H1 (cell line): Measurements from ENCODE around the gene FIP1L1. TPM values are rescaled to one million over a fixed set of nuclear protein-coding genes. Genes with fewer than 3 reads are reported as not detected.

Source experiments
- CTCF ChIA-PET: fragments of 300-600 bp; sonication (Branson Sonifier 250); formaldehyde crosslinking; loops from one replicate; lab custom pipeline; 2021; ENCODE audit not compliant: partially characterized antibody; lab: Charles Lee
- POLR2A ChIA-PET: fragments of 300-600 bp; sonication (Branson Sonifier 250); formaldehyde crosslinking; loops from one replicate; lab custom pipeline; 2021; ENCODE audit warnings: inconsistent platforms; ENCODE audit not compliant: partially characterized antibody; lab: Charles Lee
- DNase-seq, 2 experiments: peaks; one replicate each; pipeline versions ENCODE4 v3.0.0 to v3.0.0-alpha.2; 2010 to 2022; ENCODE audit warnings: low spot score in 2 of 2, low read depth in 1 of 2, mixed read lengths in 1 of 2
- FAIRE-seq: peaks from 2 replicates; lab custom pipeline; 2011; peaks lifted over from hg19 to GRCh38; lab: Jason Lieb, UNC
- H2AFZ ChIP-seq: 2 replicates; pipeline ENCODE4 v1.8.1; 2012; ENCODE audit warnings: low read length, inconsistent platforms
- H2AK5ac ChIP-seq: 2 replicates; pipeline ENCODE4 v1.6.1; 2013; ENCODE audit warnings: low read depth, low read length
- H2BK120ac ChIP-seq: replicated peaks from 2 replicates; pipeline ENCODE3; 2013; ENCODE audit warnings: low read depth, low read length, inconsistent platforms
- H2BK12ac ChIP-seq: 2 replicates; pipeline ENCODE4 v1.6.1; 2013; ENCODE audit warnings: low read depth, low read length
- H2BK15ac ChIP-seq: 2 replicates; pipeline ENCODE4 v1.6.1; 2013; ENCODE audit warnings: low read length
- H2BK20ac ChIP-seq: 2 replicates; pipeline ENCODE4 v1.6.1; 2013; ENCODE audit warnings: low read length
- H2BK5ac ChIP-seq: 2 replicates; pipeline ENCODE4 v1.6.1; 2013; ENCODE audit warnings: low read depth, low read length
- H3K14ac ChIP-seq: 2 replicates; pipeline ENCODE4 v1.6.1; 2013; ENCODE audit warnings: inconsistent platforms; ENCODE audit not compliant: insufficient read length
- H3K18ac ChIP-seq: 2 replicates; pipeline ENCODE4 v1.6.1; 2013; ENCODE audit warnings: low read length; ENCODE audit errors: extremely low read depth
- H3K23ac ChIP-seq: 2 replicates; pipeline ENCODE4 v1.6.1; 2013; ENCODE audit warnings: inconsistent platforms; ENCODE audit not compliant: insufficient read length
- H3K23me2 ChIP-seq: 2 replicates; pipeline ENCODE4 v1.6.1; 2013; ENCODE audit warnings: low read depth, low read length
- H3K27ac ChIP-seq: 2 replicates; pipeline ENCODE4 v1.6.1; 2011; ENCODE audit warnings: low read depth, low read length, inconsistent platforms
- H3K27me3 ChIP-seq, 4 experiments: replicated peaks in 1 of 4; 1 replicate in 1 of 4; 2 replicates in 3 of 4; pipeline versions ENCODE4 v1.6.1 to v1.8.1; 2011 to 2013; ENCODE audit warnings: low read length in 3 of 4, mild to moderate bottlenecking in 3 of 4, inconsistent platforms in 2 of 4, mixed read lengths in 2 of 4, moderate library complexity in 1 of 4; ENCODE audit not compliant: control insufficient read depth in 3 of 4, insufficient read depth in 3 of 4; ENCODE audit errors: extremely low read depth in 1 of 4
- H3K36me3 ChIP-seq, 4 experiments: 2 replicates each; pipeline versions ENCODE4 v1.6.1 to v1.8.1; 2011 to 2013; ENCODE audit warnings: mild to moderate bottlenecking in 4 of 4, low read length in 3 of 4, moderate library complexity in 2 of 4, control low read depth in 1 of 4, inconsistent platforms in 1 of 4; ENCODE audit not compliant: insufficient read depth in 4 of 4, control insufficient read depth in 2 of 4
- H3K4ac ChIP-seq: replicated peaks from 2 replicates; pipeline ENCODE3; 2013; ENCODE audit warnings: low read length, low read depth, mixed read lengths, inconsistent platforms; ENCODE audit not compliant: insufficient read length
- H3K4me1 ChIP-seq, 4 experiments: replicated peaks in 1 of 4; 1 replicate in 1 of 4; 2 replicates in 3 of 4; pipeline versions ENCODE4 v1.6.1 to v1.8.1; 2011 to 2013; ENCODE audit warnings: low read length in 3 of 4, inconsistent platforms in 2 of 4, mixed read lengths in 1 of 4; ENCODE audit not compliant: insufficient read depth in 4 of 4, control insufficient read depth in 3 of 4
- H3K4me2 ChIP-seq, 2 experiments: 2 replicates each; pipeline versions ENCODE4 v1.6.1 to v1.8.1; 2011 to 2013; ENCODE audit warnings: low read depth in 2 of 2, low read length in 2 of 2, control low read depth in 1 of 2, inconsistent platforms in 1 of 2, mild to moderate bottlenecking in 1 of 2; ENCODE audit not compliant: insufficient read depth in 1 of 2
- H3K4me3 ChIP-seq, 4 experiments: fragments of 200-600, 300-600 bp in 1 of 4; sonication (generic), shearing (Covaris generic), sonication (Bioruptor Twin) in 1 of 4; 2 replicates each; pipeline versions ENCODE4 v1.5.1 to v1.8.1; 2011 to 2016; ENCODE audit warnings: low read length in 4 of 4, low read depth in 3 of 4, control low read depth in 2 of 4, inconsistent platforms in 2 of 4, mild to moderate bottlenecking in 2 of 4, mixed read lengths in 1 of 4, moderate library complexity in 1 of 4; ENCODE audit not compliant: insufficient read depth in 2 of 4; ENCODE audit errors: extremely low read depth in 1 of 4
- H3K56ac ChIP-seq: replicated peaks from 2 replicates; pipeline ENCODE3; 2013; ENCODE audit warnings: low read depth, mild to moderate bottlenecking, mixed read lengths, low read length, inconsistent platforms; ENCODE audit not compliant: insufficient read length
- H3K79me1 ChIP-seq: 2 replicates; pipeline ENCODE4 v1.6.1; 2013; ENCODE audit warnings: low read depth, low read length, control low read depth
- H3K79me2 ChIP-seq, 2 experiments: 2 replicates each; pipeline versions ENCODE4 v1.6.1 to v1.8.1; 2012 to 2013; ENCODE audit warnings: low read length in 2 of 2, mild to moderate bottlenecking in 2 of 2, inconsistent platforms in 1 of 2; ENCODE audit not compliant: insufficient read depth in 2 of 2, control insufficient read depth in 1 of 2
- H3K9ac ChIP-seq, 4 experiments: replicated peaks in 1 of 4; 1 replicate in 1 of 4; 2 replicates in 3 of 4; pipeline versions ENCODE4 v1.6.1 to v1.8.1; 2011 to 2013; ENCODE audit warnings: low read depth in 3 of 4, low read length in 3 of 4, control low read depth in 2 of 4, mild to moderate bottlenecking in 2 of 4, moderate library complexity in 2 of 4, inconsistent platforms in 1 of 4; ENCODE audit errors: extremely low read depth in 1 of 4
- H3K9me3 ChIP-seq, 2 experiments: 2 replicates each; pipeline versions ENCODE4 v1.6.1 to v1.8.1; 2012 to 2013; ENCODE audit warnings: mild to moderate bottlenecking in 2 of 2, moderate library complexity in 2 of 2, control low read depth in 1 of 2, inconsistent platforms in 1 of 2, low read depth in 1 of 2, low read length in 1 of 2, mixed read lengths in 1 of 2; ENCODE audit not compliant: insufficient read depth in 2 of 2
- H4K20me1 ChIP-seq, 2 experiments: replicated peaks in 1 of 2; 2 replicates each; pipeline versions ENCODE3 to v1.8.1; 2011 to 2013; ENCODE audit warnings: inconsistent platforms in 2 of 2, low read length in 2 of 2, mild to moderate bottlenecking in 1 of 2; ENCODE audit not compliant: insufficient read depth in 2 of 2, control insufficient read depth in 1 of 2
- H4K5ac ChIP-seq: 2 replicates; pipeline ENCODE4 v1.6.1; 2013; ENCODE audit warnings: low read length, low read depth, mixed read lengths, inconsistent platforms; ENCODE audit not compliant: insufficient read length
- H4K8ac ChIP-seq: 2 replicates; pipeline ENCODE4 v1.8.0; 2013; ENCODE audit warnings: mild to moderate bottlenecking, moderate library complexity, low read length, inconsistent platforms; ENCODE audit not compliant: insufficient read depth; ENCODE audit errors: extremely low read depth
- H4K91ac ChIP-seq: replicated peaks from 2 replicates; pipeline ENCODE3; 2013; ENCODE audit warnings: low read length, mixed read lengths, inconsistent platforms; ENCODE audit not compliant: insufficient read length
- ASH2L ChIP-seq: fragments of 200-600, 300-600 bp; sonication (generic); IDR thresholded peaks from one replicate; pipeline ENCODE4 v1.7.1; 2017; ENCODE audit warnings: low read length
- BACH1 ChIP-seq: IDR thresholded peaks from 2 replicates; pipeline ENCODE4 v1.6.1; 2012; ENCODE audit warnings: low read length, improper control_type of control experiment
- CHD1 ChIP-seq: IDR thresholded peaks from 2 replicates; pipeline ENCODE4 v1.6.1; 2012; ENCODE audit warnings: low read depth, low read length, improper control_type of control experiment
- CTBP2 ChIP-seq: IDR thresholded peaks from 2 replicates; pipeline ENCODE4 v1.7.0; 2011; ENCODE audit warnings: borderline replicate concordance, mild to moderate bottlenecking, moderate library complexity, mixed read lengths, low read length; ENCODE audit not compliant: insufficient read depth, insufficient read length
- EZH2 ChIP-seq: fragments of 200-600 bp; sonication (generic); IDR thresholded peaks from 2 replicates; pipeline ENCODE4 v1.7.1; 2012; ENCODE audit warnings: low read depth, mild to moderate bottlenecking, moderate library complexity, low read length, inconsistent platforms; ENCODE audit not compliant: severe bottlenecking
- FOSL1 ChIP-seq: IDR thresholded peaks from 2 replicates; pipeline ENCODE4 v1.6.1; 2011; ENCODE audit warnings: mild to moderate bottlenecking, low read depth, low read length, moderate library complexity; ENCODE audit not compliant: insufficient read depth
- GABPA ChIP-seq: IDR thresholded peaks from 2 replicates; pipeline ENCODE4 v1.6.1; 2011; ENCODE audit warnings: mild to moderate bottlenecking, low read length, moderate library complexity, borderline replicate concordance; ENCODE audit not compliant: insufficient read depth
- HDAC6 ChIP-seq: IDR thresholded peaks from one replicate; pipeline ENCODE4 v1.7.1; 2012; ENCODE audit warnings: low read depth, mild to moderate bottlenecking, inconsistent platforms, low read length, moderate library complexity
- PHF8 ChIP-seq: fragments of 200-600 bp; sonication (generic); conservative IDR thresholded peaks from 2 replicates; pipeline ENCODE4 v1.7.1; 2012; ENCODE audit warnings: low read depth, mild to moderate bottlenecking, inconsistent platforms, low read length, moderate library complexity
- SIN3A ChIP-seq, 2 experiments: IDR thresholded peaks in 1 of 2; conservative IDR thresholded peaks in 1 of 2; 2 replicates each; pipeline ENCODE4 v1.6.1; 2011 to 2012; ENCODE audit warnings: low read length in 2 of 2, improper control_type of control experiment in 1 of 2, low read depth in 1 of 2, mild to moderate bottlenecking in 1 of 2
- SIX5 ChIP-seq: IDR thresholded peaks from 2 replicates; pipeline ENCODE4 v1.6.1; 2011; ENCODE audit warnings: mild to moderate bottlenecking, low read depth, low read length
- SP4 ChIP-seq: IDR thresholded peaks from 2 replicates; pipeline ENCODE4 v1.6.1; 2012; ENCODE audit warnings: low read length, inconsistent platforms
- SUZ12 ChIP-seq: fragments of 200-600 bp; sonication (generic); IDR thresholded peaks from 2 replicates; pipeline ENCODE4 v1.6.1; 2012; ENCODE audit warnings: mild to moderate bottlenecking, inconsistent platforms, low read length, moderate library complexity, mixed read lengths
- TCF12 ChIP-seq: IDR thresholded peaks from 2 replicates; pipeline ENCODE4 v1.6.1; 2011; ENCODE audit warnings: low read depth, mild to moderate bottlenecking, low read length
- ZNF274 ChIP-seq: IDR thresholded peaks from 2 replicates; pipeline ENCODE4 v1.7.0; 2012; ENCODE audit warnings: low read length, borderline replicate concordance; ENCODE audit errors: extremely low read depth
- WGBS, 2 experiments: shearing (Covaris generic) in 1 of 2; methylation state at CpG; one replicate each; pipeline versions ENCODE4 v1.1.6 to v1.1.7; 2013 to 2015; ENCODE audit warnings: low lambda C conversion rate in 2 of 2, mixed read lengths in 2 of 2, inconsistent platforms in 1 of 2, low coverage in 1 of 2, missing lambda C conversion rate in 1 of 2; ENCODE audit not compliant: insufficient replicate concordance in 2 of 2, insufficient coverage in 1 of 2, insufficient read length in 1 of 2; ENCODE audit errors: extremely low coverage in 1 of 2, missing lambda C conversion rate in 1 of 2; 5-methylcytosine and 5-hydroxymethylcytosine counted together
- polyA plus RNA-seq, 7 experiments: library from polyadenylated mRNA; depleted of rRNA in 3 of 7; stranded (reverse) in 5 of 7; unstranded in 2 of 7; fragments of >200 nt in 5 of 7; fragments of 200-250 nt in 2 of 7; gene quantifications; 1 replicate in 5 of 7; 2 replicates in 1 of 7; 4 replicates in 1 of 7; pipeline versions ENCODE4 v1.2.1 to v1.2.3, GENCODE V29; 2011 to 2013; ENCODE audit warnings: missing spikeins in 2 of 7, mixed read lengths in 2 of 7
- total RNA-seq: library from RNA; stranded (reverse); fragmentation: NEBNext Ultra II Directional; extraction: Animal tissue kit (Norgen Biotek cat#: 25700); gene quantifications from 2 replicates; pipeline ENCODE4 v1.2.1, GENCODE V29; 2021

The FIP1L1 gene
- total and polyA plus RNA-seq, 2 of the 8 experiments (the other 6 are each of a cell fraction or from before 2014, with no cell fraction given) = 19.5 to 53.7 TPM

DNA sequence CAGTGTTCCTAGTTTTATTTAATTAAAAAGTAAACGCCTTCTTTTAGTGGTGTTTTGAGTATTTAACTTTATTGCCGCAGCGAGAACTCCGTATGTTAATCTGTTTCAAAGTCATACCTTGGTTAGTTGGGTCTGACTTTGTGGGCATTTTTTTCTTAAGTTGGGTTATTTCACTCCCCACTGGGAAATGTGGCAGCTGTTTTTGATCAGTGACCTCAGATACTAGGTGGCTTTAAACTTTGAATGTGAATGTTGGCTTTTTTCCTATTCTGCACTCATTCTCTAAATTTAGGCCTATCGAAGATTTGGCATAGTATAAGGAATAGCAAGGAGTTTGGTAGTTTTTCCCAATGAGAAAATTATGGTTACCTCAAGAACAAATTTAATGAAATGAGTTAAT, 85.9 kb downstream of the FIP1L1 start:
- no peak overlapping the region for H3K14ac ChIP-seq
- no peak for TF ChIP-seq ASH2L
- no peak for TF ChIP-seq HDAC6
- no peak for TF ChIP-seq SIX5
- TF ChIP-seq BACH1 = no peak
- no peak for TF ChIP-seq GABPA
- no peak for TF ChIP-seq FOSL1
- no peak for TF ChIP-seq SIN3A (conservative IDR thresholded peaks at IDR 0.05 in 1 of 2, IDR thresholded peaks at IDR 0.05 in 1 of 2; ENCODE audit: low read depth in 1 of 2, low read length in 2 of 2)
- no peak for TF ChIP-seq CTBP2
- no peak for TF ChIP-seq SUZ12
- no peak for TF ChIP-seq CHD1
- TF ChIP-seq SP4 = no peak
- no peak for TF ChIP-seq PHF8
- no peak for TF ChIP-seq TCF12
- no peak for TF ChIP-seq ZNF274
- TF ChIP-seq EZH2 = no peak

More for the DNA sequence above, 85.9 kb downstream of the FIP1L1 start:
- Histone ChIP-seq H2BK12ac (no peak overlapping the region), H3K4me1 (no peaks in the 10 kb centered on the region), H3K4me2 (no peak overlapping the region), H3K79me2 (no peaks in the 10 kb centered on the region), H2AFZ (no peak overlapping the region), H3K9me3 (peaks cover 7 to 13% of the 10 kb centered on the region in 2 experiments; a peak in 2 of 4 replicates), H4K8ac (no peak overlapping the region), H2AK5ac (no peak overlapping the region), H3K79me1 (no peaks in the 10 kb centered on the region), H4K5ac (no peak overlapping the region), H3K4ac (no peak overlapping the region), H2BK20ac (no peak overlapping the region), H3K4me3 (no peak overlapping the region), H3K27me3 (no peaks in the 10 kb centered on the region), H3K23ac (no peak overlapping the region), H2BK15ac (no peak overlapping the region), H3K36me3 (peaks cover 0 to 42% (median 13%) of the 10 kb centered on the region in 4 experiments; a peak in 4 of 8 replicates), H4K91ac (no peak overlapping the region), H3K18ac (no peak overlapping the region), H3K27ac (no peak overlapping the region), H3K9ac (no peak overlapping the region), H2BK120ac (no peak overlapping the region), H2BK5ac (no peak overlapping the region), H4K20me1 (no peaks in the 10 kb centered on the region), H3K23me2 (no peaks in the 10 kb centered on the region), H3K56ac (no peak overlapping the region)
- ChIA-PET POLR2A (no interaction called here), CTCF (interaction anchor here (0.9 to 1.0 kb wide), 2 partner anchors 22 to 27 kb away, joined by 3 read pairs; no protein-coding TSS in a partner anchor)
- 86% methylated on average over 5 of the region's 5 CpGs; no CpG with 5 or more reads in 1 of the 2 experiments for WGBS, 2 experiments
- no peak for DNase-seq
- no peak for FAIRE-seq
